Measurements from ENCODE around the gene APOL5. TPM values are rescaled to one million over a fixed set of nuclear protein-coding genes. Genes with fewer than 3 reads are reported as not detected.

APOL5 gene
- total RNA-seq, 6 donors from 2014 or later: not detected

GRCh38 chr22:35746946-35747703, 29.5 kb downstream of the APOL5 start:
- Histone ChIP-seq H3K27ac (no peak overlapping the region), H3K4me3 (no peak overlapping the region), H3K36me3 (peaks cover 0 to 45% (median 0%) of the 10 kb centered on the region in 4 donors), H3K27me3 (no peaks in the 10 kb centered on the region), H3K4me1 (peaks cover 0 to 3% (median 0%) of the 10 kb centered on the region in 4 donors), H3K9me3 (no peaks in the 10 kb centered on the region)
- ATAC-seq (ENCODE audit: low FRiP score in 2 of 2): no peak
- no peak for TF ChIP-seq CTCF (IDR thresholded peaks at IDR 0.05)
- no peak for TF ChIP-seq POLR2AphosphoS5 (IDR thresholded peaks at IDR 0.05)
- TF ChIP-seq POLR2A (IDR thresholded peaks at IDR 0.05): no peak
- TF ChIP-seq EP300 (IDR thresholded peaks at IDR 0.05): no peak
- DNase-seq: no peak
- WGBS, 2 donors: 72 to 76% methylated on average over 4 of the region's 4 CpGs

- Histone ChIP-seq H3K9me3 (no peaks in the 10 kb centered on the region), H3K4me1 (peaks cover 0 to 9% (median 2%) of the 10 kb centered on the region in 4 donors), H3K4me3 (no peak overlapping the region), H3K36me3 (peaks cover 0 to 23% (median 0%) of the 10 kb centered on the region in 4 donors), H3K27ac (no peak overlapping the region), H3K27me3 (no peaks in the 10 kb centered on the region)
- whole genome bisulfite sequencing, 2 donors: 83 to 86% methylated on average over 10 of the region's 10 CpGs
- ATAC-seq (ENCODE audit: low FRiP score in 2 of 2): no peak
- TF ChIP-seq POLR2A (IDR thresholded peaks at IDR 0.05) (no peak), POLR2AphosphoS5 (IDR thresholded peaks at IDR 0.05) (no peak), EP300 (IDR thresholded peaks at IDR 0.05) (no peak), CTCF (IDR thresholded peaks at IDR 0.05) (no peak)
- DNase-seq: no peak
Measured at GRCh38 chr22:35749808-35750207, 32.1 kb downstream of the APOL5 start.

GRCh38 chr22:35752006-35752862, 34.6 kb downstream of the APOL5 start:
- TF ChIP-seq EP300 (IDR thresholded peaks at IDR 0.05) (no peak), POLR2A (IDR thresholded peaks at IDR 0.05) (no peak), POLR2AphosphoS5 (IDR thresholded peaks at IDR 0.05) (no peak), CTCF (IDR thresholded peaks at IDR 0.05) (no peak)
- H3K4me1 ChIP-seq: peaks cover 0 to 9% (median 2%) of the 10 kb centered on the region in 4 donors
- no peak overlapping the region for H3K27ac ChIP-seq
- WGBS, 2 donors: 56 to 67% methylated on average over 5 of the region's 5 CpGs
- H3K9me3 ChIP-seq: no peaks in the 10 kb centered on the region
- peaks cover 0 to 9% (median 0%) of the 10 kb centered on the region in 4 donors for H3K36me3 ChIP-seq
- no peak overlapping the region for H3K4me3 ChIP-seq
- no peak for ATAC-seq (ENCODE audit: low FRiP score in 2 of 2)
- DNase-seq: no peak
- no peaks in the 10 kb centered on the region for H3K27me3 ChIP-seq

- TF ChIP-seq POLR2AphosphoS5 (IDR thresholded peaks at IDR 0.05) (no peak), EP300 (IDR thresholded peaks at IDR 0.05) (no peak), POLR2A (IDR thresholded peaks at IDR 0.05) (no peak), CTCF (IDR thresholded peaks at IDR 0.05) (no peak)
Measured at GRCh38 chr22:35752863-35753189, 35.2 kb downstream of the APOL5 start.

More at GRCh38 chr22:35752863-35753189, 35.2 kb downstream of the APOL5 start:
- Histone ChIP-seq H3K9me3 (no peaks in the 10 kb centered on the region), H3K4me3 (no peak overlapping the region), H3K27ac (no peak overlapping the region), H3K36me3 (peaks cover 0 to 9% (median 0%) of the 10 kb centered on the region in 4 donors), H3K4me1 (peaks cover 0 to 9% (median 2%) of the 10 kb centered on the region in 4 donors), H3K27me3 (no peaks in the 10 kb centered on the region)
- no peak for ATAC-seq (ENCODE audit: low FRiP score in 2 of 2)
- DNase-seq: no peak
- 79 to 82% methylated on average over 3 of the region's 3 CpGs for WGBS, 2 donors

All from upper lobe of left lung (tissue), 6 donors.